SK-N-SH treated with all-trans-retinoic acid at 6 μM for 48 hours (cell line): ENCODE results near the gene PALLD.
"Not testable (repeated sequence)": the region's sequence is repeated elsewhere in the genome, so short reads cannot be mapped to it uniquely, and the experiment has no call there.

ENCODE experiments used
- ATAC-seq: fragments of 200-7000 bp; cut with Tn5 transposase; 3 replicates; pipeline ENCODE4 v1.9.1; 2020; ENCODE audit warnings: mild to moderate bottlenecking, moderate library complexity
- ARNTL ChIP-seq: fragments of 450-650 bp; formaldehyde crosslinking; IDR thresholded peaks from 2 replicates; pipeline ENCODE4 v1.5.0; 2020; ENCODE audit warnings: low read depth, mild to moderate bottlenecking, moderate library complexity, borderline replicate concordance
- BACH2 ChIP-seq: fragments of 250-450 bp; sonication (Bioruptor Pico); IDR thresholded peaks from 2 replicates; pipeline ENCODE4 v1.9.0; 2021; ENCODE audit warnings: mild to moderate bottlenecking, borderline replicate concordance
- CREB5 ChIP-seq: fragments of 250-450 bp; sonication (Bioruptor Pico); IDR thresholded peaks from 2 replicates; pipeline ENCODE4 v1.5.1; 2020; ENCODE audit warnings: low read depth, mild to moderate bottlenecking, moderate library complexity
- CSDC2 ChIP-seq: fragments of 250-450 bp; sonication (Bioruptor Pico); IDR thresholded peaks from 2 replicates; pipeline ENCODE4 v1.5.0; 2020; ENCODE audit warnings: mild to moderate bottlenecking, moderate library complexity
- CSRNP3 ChIP-seq: fragments of 250-450 bp; sonication (Bioruptor Pico); IDR thresholded peaks from 2 replicates; pipeline ENCODE4 v1.5.1; 2021; ENCODE audit warnings: mild to moderate bottlenecking, moderate library complexity
- ESRRG ChIP-seq: fragments of 250-450 bp; sonication (Bioruptor Pico); IDR thresholded peaks from 2 replicates; pipeline ENCODE4 v1.6.1; 2021; ENCODE audit warnings: mild to moderate bottlenecking
- GLIS3 ChIP-seq: fragments of 250-450 bp; sonication (Bioruptor Pico); IDR thresholded peaks from 2 replicates; pipeline ENCODE4 v1.5.0; 2020; ENCODE audit warnings: mild to moderate bottlenecking, moderate library complexity
- ISL1 ChIP-seq: fragments of 250-450 bp; sonication (Bioruptor Pico); IDR thresholded peaks from 2 replicates; pipeline ENCODE4 v2.1.2; 2022; ENCODE audit warnings: mild to moderate bottlenecking, moderate library complexity
- OSR1 ChIP-seq: fragments of 250-450 bp; sonication (Bioruptor Pico); IDR thresholded peaks from 2 replicates; pipeline ENCODE4 v1.8.0; 2022; ENCODE audit warnings: moderate library complexity, mild to moderate bottlenecking, inconsistent platforms
- PATZ1 ChIP-seq: fragments of 250-450 bp; sonication (Bioruptor Pico); IDR thresholded peaks from 2 replicates; pipeline ENCODE4 v1.8.0; 2020; ENCODE audit warnings: mild to moderate bottlenecking, moderate library complexity, borderline replicate concordance
- POU6F1 ChIP-seq: fragments of 250-450 bp; sonication (Bioruptor Pico); IDR thresholded peaks from 2 replicates; pipeline ENCODE4 v1.8.0; 2021; ENCODE audit warnings: low read depth, mild to moderate bottlenecking, moderate library complexity, borderline replicate concordance
- PPARA ChIP-seq: fragments of 250-450 bp; sonication (Bioruptor Pico); IDR thresholded peaks from 2 replicates; pipeline ENCODE4 v1.5.0; 2020; ENCODE audit warnings: mild to moderate bottlenecking, borderline replicate concordance
- RARB ChIP-seq: fragments of 250-450 bp; sonication (Bioruptor Pico); IDR thresholded peaks from 2 replicates; pipeline ENCODE4 v1.8.0; 2021; ENCODE audit warnings: mild to moderate bottlenecking, moderate library complexity
- SNAI2 ChIP-seq: fragments of 250-450 bp; sonication (Bioruptor Pico); IDR thresholded peaks from 2 replicates; pipeline ENCODE4 v1.5.0; 2020; ENCODE audit warnings: mild to moderate bottlenecking, moderate library complexity
- TCF4 ChIP-seq: fragments of 250-450 bp; sonication (Bioruptor Pico); IDR thresholded peaks from 2 replicates; pipeline ENCODE4 v1.8.0; 2021; ENCODE audit warnings: mild to moderate bottlenecking, moderate library complexity, borderline replicate concordance
- TOX ChIP-seq: fragments of 250-450 bp; sonication (Bioruptor Pico); IDR thresholded peaks from 2 replicates; pipeline ENCODE4 v1.8.0; 2021; ENCODE audit warnings: mild to moderate bottlenecking, moderate library complexity, borderline replicate concordance
- ZC3H10 ChIP-seq: fragments of 250-450 bp; sonication (Bioruptor Pico); IDR thresholded peaks from 2 replicates; pipeline ENCODE4 v1.5.1; 2021; ENCODE audit warnings: mild to moderate bottlenecking, moderate library complexity
- ZFP3 ChIP-seq: fragments of 250-450 bp; sonication (Bioruptor Pico); IDR thresholded peaks from 2 replicates; pipeline ENCODE4 v1.5.0; 2020; ENCODE audit warnings: mild to moderate bottlenecking, moderate library complexity
- ZFP30 ChIP-seq: fragments of 450-650 bp; formaldehyde crosslinking; IDR thresholded peaks from 2 replicates; pipeline ENCODE4 v1.5.0; 2022; ENCODE audit warnings: mild to moderate bottlenecking, moderate library complexity
- ZNF565 ChIP-seq: fragments of 450-650 bp; formaldehyde crosslinking; conservative IDR thresholded peaks from 2 replicates; pipeline ENCODE4 v1.5.0; 2020; ENCODE audit warnings: low read depth, mild to moderate bottlenecking, moderate library complexity
- ZNF70 ChIP-seq: fragments of 450-650 bp; formaldehyde crosslinking; IDR thresholded peaks from 2 replicates; pipeline ENCODE4 v1.5.0; 2020; ENCODE audit warnings: mild to moderate bottlenecking, moderate library complexity
- ZNF8 ChIP-seq: fragments of 450-650 bp; formaldehyde crosslinking; IDR thresholded peaks from 2 replicates; pipeline ENCODE4 v1.5.0; 2020; ENCODE audit warnings: mild to moderate bottlenecking, moderate library complexity

PALLD gene

GRCh38 chr4:168496834-168497233, at the start of gene PALLD:
Gene PALLD (plus strand): TSS chr4:168497052.
- TF ChIP-seq GLIS3 (CRISPR knock-in tag) (no peak), ESRRG (CRISPR knock-in tag) (no peak), ZNF565 (CRISPR knock-in tag) (no peak), SNAI2 (no peak), ZNF70 (CRISPR knock-in tag) (no peak), BACH2 (no peak), PATZ1 (CRISPR knock-in tag) (no peak), PPARA (CRISPR knock-in tag) (no peak), ISL1 (CRISPR knock-in tag) (no peak)
- ATAC-seq, result peak; percentile 71

- ATAC-seq, result not testable (repeated sequence)
Observed at GRCh38 chr4:168449063-168449462, 47.8 kb upstream of the PALLD start.

GRCh38 chr4:168449719-168450452, 47.0 kb upstream of the PALLD start:
- no peak for ATAC-seq
- TF ChIP-seq RARB (CRISPR knock-in tag) (no peak), ARNTL (no peak), TOX (CRISPR knock-in tag) (no peak), BACH2 (no peak), ZNF70 (CRISPR knock-in tag) (no peak), OSR1 (no peak), ZFP3 (CRISPR knock-in tag) (no peak), ESRRG (CRISPR knock-in tag) (no peak), SNAI2 (no peak), PATZ1 (CRISPR knock-in tag) (no peak), POU6F1 (CRISPR knock-in tag) (no peak), ISL1 (CRISPR knock-in tag) (no peak), ZNF565 (CRISPR knock-in tag) (no peak), PPARA (CRISPR knock-in tag) (no peak), CREB5 (CRISPR knock-in tag) (no peak)

- TF ChIP-seq GLIS3 (CRISPR knock-in tag) (no peak), ZC3H10 (CRISPR knock-in tag) (no peak), TOX (CRISPR knock-in tag) (no peak), TCF4 (CRISPR knock-in tag) (no peak), OSR1 (no peak), ZNF8 (CRISPR knock-in tag) (no peak), PPARA (CRISPR knock-in tag) (no peak), BACH2 (no peak), CSDC2 (CRISPR knock-in tag) (no peak), ZNF565 (CRISPR knock-in tag) (no peak), RARB (CRISPR knock-in tag) (no peak), ZFP30 (CRISPR knock-in tag) (no peak), CSRNP3 (CRISPR knock-in tag) (no peak), CREB5 (CRISPR knock-in tag) (no peak), ESRRG (CRISPR knock-in tag) (no peak)
- TF ChIP-seq, all 23 proteins: peak for 0
- peak; percentile 47 for ATAC-seq
Observed at GRCh38 chr4:168451331-168451730, 45.5 kb upstream of the PALLD start.
